Measurements from ENCODE around the gene POU6F1.

POU6F1 gene

GRCh38 chr12:51225771-51226170 is 7.9 kb upstream of the POU6F1 start:
- Histone ChIP-seq H3K27me3 (ENCODE audit: insufficient read depth, poor library complexity, severe bottlenecking) (no peaks in the 10 kb centered on the region), H3K4me3 (replicated peaks; ENCODE audit: insufficient read depth, low read length) (no peak overlapping the region), H3K27ac (replicated peaks) (no peak overlapping the region)
- TF ChIP-seq POLR2AphosphoS5 (IDR thresholded peaks at IDR 0.05; ENCODE audit: low read depth) = no peak
- TF ChIP-seq CTCF (IDR thresholded peaks at IDR 0.05; ENCODE audit: insufficient read depth, low read length) = no peak
- TF ChIP-seq, protein P1, sequence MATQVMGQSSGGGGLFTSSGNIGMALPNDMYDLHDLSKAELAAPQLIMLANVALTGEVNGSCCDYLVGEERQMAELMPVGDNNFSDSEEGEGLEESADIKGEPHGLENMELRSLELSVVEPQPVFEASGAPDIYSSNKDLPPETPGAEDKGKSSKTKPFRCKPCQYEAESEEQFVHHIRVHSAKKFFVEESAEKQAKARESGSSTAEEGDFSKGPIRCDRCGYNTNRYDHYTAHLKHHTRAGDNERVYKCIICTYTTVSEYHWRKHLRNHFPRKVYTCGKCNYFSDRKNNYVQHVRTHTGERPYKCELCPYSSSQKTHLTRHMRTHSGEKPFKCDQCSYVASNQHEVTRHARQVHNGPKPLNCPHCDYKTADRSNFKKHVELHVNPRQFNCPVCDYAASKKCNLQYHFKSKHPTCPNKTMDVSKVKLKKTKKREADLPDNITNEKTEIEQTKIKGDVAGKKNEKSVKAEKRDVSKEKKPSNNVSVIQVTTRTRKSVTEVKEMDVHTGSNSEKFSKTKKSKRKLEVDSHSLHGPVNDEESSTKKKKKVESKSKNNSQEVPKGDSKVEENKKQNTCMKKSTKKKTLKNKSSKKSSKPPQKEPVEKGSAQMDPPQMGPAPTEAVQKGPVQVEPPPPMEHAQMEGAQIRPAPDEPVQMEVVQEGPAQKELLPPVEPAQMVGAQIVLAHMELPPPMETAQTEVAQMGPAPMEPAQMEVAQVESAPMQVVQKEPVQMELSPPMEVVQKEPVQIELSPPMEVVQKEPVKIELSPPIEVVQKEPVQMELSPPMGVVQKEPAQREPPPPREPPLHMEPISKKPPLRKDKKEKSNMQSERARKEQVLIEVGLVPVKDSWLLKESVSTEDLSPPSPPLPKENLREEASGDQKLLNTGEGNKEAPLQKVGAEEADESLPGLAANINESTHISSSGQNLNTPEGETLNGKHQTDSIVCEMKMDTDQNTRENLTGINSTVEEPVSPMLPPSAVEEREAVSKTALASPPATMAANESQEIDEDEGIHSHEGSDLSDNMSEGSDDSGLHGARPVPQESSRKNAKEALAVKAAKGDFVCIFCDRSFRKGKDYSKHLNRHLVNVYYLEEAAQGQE (IDR thresholded peaks at IDR 0.05; ENCODE audit: insufficient replicate concordance, low read depth) = no peak
- no peak for TF ChIP-seq SPI1 (IDR thresholded peaks at IDR 0.05; ENCODE audit: borderline replicate concordance, low read depth)
- no peak for TF ChIP-seq GABPA (IDR thresholded peaks at IDR 0.05; ENCODE audit: low read depth)
- no peak for DNase-seq (ENCODE audit: low read depth in 1 of 2, low spot score in 1 of 2)

DNA sequence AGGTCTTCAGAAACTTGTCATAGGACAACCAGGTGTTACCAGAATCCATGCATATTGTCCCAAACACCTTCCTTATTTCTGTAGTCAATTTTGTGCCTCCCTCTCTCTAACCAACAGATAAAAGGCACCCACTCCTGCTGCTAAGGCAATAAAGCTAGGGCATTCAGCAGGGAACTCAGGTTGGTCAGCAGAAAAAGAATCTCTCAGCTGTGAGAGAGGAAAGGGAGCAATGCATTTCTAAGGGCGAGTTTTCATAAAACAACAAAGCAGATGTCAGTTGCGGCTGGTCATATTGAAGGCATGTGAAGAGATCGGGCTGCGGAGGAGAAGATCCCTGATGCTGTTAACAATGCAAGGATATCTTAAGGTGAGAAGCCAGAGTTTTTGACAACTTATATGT is 7.4 kb upstream of the POU6F1 start:
- TF ChIP-seq POLR2AphosphoS5 (IDR thresholded peaks at IDR 0.05; ENCODE audit: low read depth) = no peak
- no peak for TF ChIP-seq CTCF (IDR thresholded peaks at IDR 0.05; ENCODE audit: insufficient read depth, low read length)
- TF ChIP-seq SPI1 (IDR thresholded peaks at IDR 0.05; ENCODE audit: borderline replicate concordance, low read depth) = no peak
- no peak for TF ChIP-seq GABPA (IDR thresholded peaks at IDR 0.05; ENCODE audit: low read depth)
- TF ChIP-seq, protein P1 (IDR thresholded peaks at IDR 0.05; ENCODE audit: insufficient replicate concordance, low read depth) = no peak
- no peak overlapping the region for H3K4me3 ChIP-seq (replicated peaks; ENCODE audit: insufficient read depth, low read length)
- no peaks in the 10 kb centered on the region for H3K27me3 ChIP-seq (ENCODE audit: insufficient read depth, poor library complexity, severe bottlenecking)
- H3K27ac ChIP-seq (replicated peaks) = no peak overlapping the region
- no peak for DNase-seq (ENCODE audit: low read depth in 1 of 2, low spot score in 1 of 2)

- DNase-seq (ENCODE audit: low read depth in 1 of 2, low spot score in 1 of 2) = no peak
- TF ChIP-seq GABPA (IDR thresholded peaks at IDR 0.05; ENCODE audit: low read depth) (no peak), CTCF (IDR thresholded peaks at IDR 0.05; ENCODE audit: insufficient read depth, low read length) (no peak), POLR2AphosphoS5 (IDR thresholded peaks at IDR 0.05; ENCODE audit: low read depth) (no peak), SPI1 (IDR thresholded peaks at IDR 0.05; ENCODE audit: borderline replicate concordance, low read depth) (no peak)
- TF ChIP-seq, protein P1 (IDR thresholded peaks at IDR 0.05; ENCODE audit: insufficient replicate concordance, low read depth) = no peak
- H3K4me3 ChIP-seq (replicated peaks; ENCODE audit: insufficient read depth, low read length) = no peak overlapping the region
- no peak overlapping the region for H3K27ac ChIP-seq (replicated peaks)
- H3K27me3 ChIP-seq (ENCODE audit: insufficient read depth, poor library complexity, severe bottlenecking) = no peaks in the 10 kb centered on the region
Measured at GRCh38 chr12:51224625-51225024, 6.8 kb upstream of the POU6F1 start.

All from HL-60 (cell line).